GM10248 (cell line): Measurements from ENCODE around the gene NKAPL.
"Not testable (repeated sequence)": the region's sequence is repeated elsewhere in the genome, so short reads cannot be mapped to it uniquely, and the experiment has no call there.

Experiments used
- CTCF ChIA-PET: fragments of 300-600 bp; sonication (Branson Sonifier 250); formaldehyde crosslinking; extraction: SDS; loops from one replicate; lab custom pipeline; 2021; ENCODE audit warnings: antibody characterized with exemption; lab: Yijun Ruan, JAX
- POLR2A ChIA-PET: fragments of 350-650 bp; sonication (Branson Sonifier 250); formaldehyde crosslinking; extraction: SDS; loops from one replicate; lab custom pipeline; 2020; ENCODE audit warnings: antibody characterized with exemption; lab: Yijun Ruan, JAX
- DNase-seq: peaks from one replicate; pipeline ENCODE4 v3.0.0; 2012; ENCODE audit errors: extremely low spot score
- CTCF ChIP-seq: IDR thresholded peaks from 2 replicates; pipeline ENCODE4 v1.5.1; 2012; ENCODE audit warnings: mild to moderate bottlenecking, low read depth; ENCODE audit errors: extremely low read depth, missing control alignments, control extremely low read depth

Gene NKAPL

GRCh38 chr6:28282926-28283325, 23.8 kb downstream of the NKAPL start:
- ChIA-PET CTCF (interaction anchor here (1.1 to 1.3 kb wide), 3 partner anchors 16 to 73 kb away, joined by 3 to 6 read pairs (median 4); no protein-coding TSS in a partner anchor), POLR2A (no interaction called here)
- no peak for DNase-seq
- TF ChIP-seq CTCF = no peak

- ChIA-PET CTCF (no interaction called here), POLR2A (no interaction called here)
- DNase-seq = no peak
- TF ChIP-seq CTCF = no peak
Observed at GRCh38 chr6:28291573-28291972, 32.5 kb downstream of the NKAPL start.

GRCh38 chr6:28295326-28295725, 36.2 kb downstream of the NKAPL start:
- TF ChIP-seq CTCF = no peak
- POLR2A ChIA-PET = interaction anchor here (1.1 kb wide), 1 partner anchor 40 kb away, joined by 4 read pairs; no protein-coding TSS in a partner anchor

GRCh38 chr6:28296520-28297060, 37.5 kb downstream of the NKAPL start:
- ChIA-PET POLR2A (no interaction called here), CTCF (interaction anchor here (1.1 kb wide), 1 partner anchor 15 kb away, joined by 3 read pairs; the partner anchor contains the start of gene PGBD1)
- TF ChIP-seq CTCF = no peak
- no peak for DNase-seq

More at GRCh38 chr6:28295326-28295725, 36.2 kb downstream of the NKAPL start:
- DNase-seq = no peak
- CTCF ChIA-PET = no interaction called here

GRCh38 chr6:28303570-28303969, 44.5 kb downstream of the NKAPL start:
- TF ChIP-seq CTCF = no peak
- ChIA-PET CTCF (no interaction called here), POLR2A (no interaction called here)
- DNase-seq = peak; percentile 40

- CTCF ChIA-PET = not testable (repeated sequence)
Observed at GRCh38 chr6:28306363-28306762, 47.3 kb downstream of the NKAPL start.

More at GRCh38 chr6:28306363-28306762, 47.3 kb downstream of the NKAPL start:
- DNase-seq, POLR2A ChIA-PET: not testable (repeated sequence)
